ENCODE data around the gene CCL4.
A peak's percentile ranks its signal among the peaks of the same experiment; 100 is the strongest.
"Not testable (repeated sequence)": the region's sequence is repeated elsewhere in the genome, so short reads cannot be mapped to it uniquely, and the experiment has no call there.

The CCL4 gene

GRCh38 chr17:36104701-36105181, 1.1 kb downstream of the CCL4 start:
- Histone ChIP-seq H3K27ac (no peak overlapping the region), H3K4me3 (no peak overlapping the region), H3K9me3 (no peaks in the 10 kb centered on the region), H3K9ac (no peak overlapping the region), H3K36me3 (no peaks in the 10 kb centered on the region), H3K4me1 (peaks cover 41% of the 10 kb centered on the region), H3K27me3 (no peaks in the 10 kb centered on the region), H3K4me2 (peak overlapping the region; percentile 50), H4K20me1 (no peaks in the 10 kb centered on the region; the same call in 1 of the 2 replicates)
- TF ChIP-seq Cebpa-rat (IDR thresholded peaks at IDR 0.05) = no peak

- H3K36me3 ChIP-seq = no peaks in the 10 kb centered on the region
- TF ChIP-seq Cebpa-rat (IDR thresholded peaks at IDR 0.05) = no peak
- H3K27me3 ChIP-seq = no peaks in the 10 kb centered on the region
- no peak overlapping the region for H3K4me3 ChIP-seq
- no peaks in the 10 kb centered on the region; the same call in 1 of the 2 replicates for H4K20me1 ChIP-seq
- H3K9me3 ChIP-seq = peaks cover 4% of the 10 kb centered on the region; the same call in 1 of the 2 replicates
- peaks cover 33% of the 10 kb centered on the region for H3K4me1 ChIP-seq
- no peak overlapping the region for H3K9ac ChIP-seq
- H3K4me2 ChIP-seq = no peak overlapping the region
- no peak overlapping the region for H3K27ac ChIP-seq
Observed at GRCh38 chr17:36105781-36106492, 2.3 kb downstream of the CCL4 start.

GRCh38 chr17:36106493-36106835, 2.8 kb downstream of the CCL4 start:
- no peak overlapping the region for H3K4me3 ChIP-seq
- H4K20me1 ChIP-seq = no peaks in the 10 kb centered on the region; the same call in 1 of the 2 replicates
- H3K36me3 ChIP-seq = no peaks in the 10 kb centered on the region
- no peak overlapping the region for H3K4me2 ChIP-seq
- H3K9me3 ChIP-seq = peaks cover 10% of the 10 kb centered on the region; the same call in 1 of the 2 replicates
- H3K27ac ChIP-seq = no peak overlapping the region
- no peak overlapping the region for H3K9ac ChIP-seq
- H3K27me3 ChIP-seq = no peaks in the 10 kb centered on the region
- peaks cover 36% of the 10 kb centered on the region for H3K4me1 ChIP-seq
- no peak for TF ChIP-seq Cebpa-rat (IDR thresholded peaks at IDR 0.05)

GRCh38 chr17:36107660-36108059, 4.0 kb downstream of the CCL4 start:
- no peak for TF ChIP-seq Cebpa-rat (IDR thresholded peaks at IDR 0.05)
- Histone ChIP-seq H3K27me3 (no peaks in the 10 kb centered on the region), H3K4me1 (peaks cover 30% of the 10 kb centered on the region), H3K36me3 (no peaks in the 10 kb centered on the region), H3K4me3 (no peak overlapping the region), H3K9ac (no peak overlapping the region), H3K4me2 (no peak overlapping the region), H3K27ac (no peak overlapping the region), H3K9me3 (peaks cover 22% of the 10 kb centered on the region), H4K20me1 (no peaks in the 10 kb centered on the region; the same call in 1 of the 2 replicates)

- peaks cover 24% of the 10 kb centered on the region for H3K4me1 ChIP-seq
- H3K27me3 ChIP-seq, H3K27ac ChIP-seq, H3K36me3 ChIP-seq, H3K9ac ChIP-seq, H3K4me2 ChIP-seq, H3K4me3 ChIP-seq, H4K20me1 ChIP-seq: not testable (repeated sequence)
- H3K9me3 ChIP-seq = peaks cover 28% of the 10 kb centered on the region
Observed at GRCh38 chr17:36108265-36108664, 4.6 kb downstream of the CCL4 start.

- H4K20me1 ChIP-seq = no peaks in the 10 kb centered on the region
- no peak overlapping the region for H3K4me3 ChIP-seq
- no peaks in the 10 kb centered on the region for H3K36me3 ChIP-seq
- H3K9me3 ChIP-seq = peaks cover 28% of the 10 kb centered on the region
- H3K9ac ChIP-seq = no peak overlapping the region
- no peaks in the 10 kb centered on the region for H3K27me3 ChIP-seq
- peaks cover 5% of the 10 kb centered on the region; the same call in 1 of the 2 replicates for H3K4me1 ChIP-seq
- peak overlapping the region; percentile 22 for H3K4me2 ChIP-seq
- H3K27ac ChIP-seq = no peak overlapping the region
- TF ChIP-seq Cebpa-rat (IDR thresholded peaks at IDR 0.05) = no peak
Observed at GRCh38 chr17:36111068-36111490, 7.5 kb downstream of the CCL4 start.

- no peak overlapping the region for H3K27ac ChIP-seq
- no peaks in the 10 kb centered on the region for H4K20me1 ChIP-seq
- peaks cover 28% of the 10 kb centered on the region for H3K9me3 ChIP-seq
- H3K36me3 ChIP-seq = no peaks in the 10 kb centered on the region
- H3K4me3 ChIP-seq = no peak overlapping the region
- no peak for TF ChIP-seq Cebpa-rat (IDR thresholded peaks at IDR 0.05)
- H3K27me3 ChIP-seq = no peaks in the 10 kb centered on the region
- H3K9ac ChIP-seq = no peak overlapping the region
- no peak overlapping the region for H3K4me2 ChIP-seq
- H3K4me1 ChIP-seq = peaks cover 5% of the 10 kb centered on the region; the same call in 1 of the 2 replicates
Observed at GRCh38 chr17:36112572-36112971, 8.9 kb downstream of the CCL4 start.

- not testable (repeated sequence) for H3K4me1 ChIP-seq, H3K4me3 ChIP-seq, H3K27me3 ChIP-seq, H3K27ac ChIP-seq, H3K36me3 ChIP-seq, H3K4me2 ChIP-seq, H4K20me1 ChIP-seq, H3K9ac ChIP-seq
- H3K9me3 ChIP-seq = peaks cover 28% of the 10 kb centered on the region
Observed at GRCh38 chr17:36113131-36113530, 9.5 kb downstream of the CCL4 start.

- not testable (repeated sequence) for H3K4me1 ChIP-seq, H3K27ac ChIP-seq, H4K20me1 ChIP-seq, H3K27me3 ChIP-seq, H3K36me3 ChIP-seq, H3K9ac ChIP-seq, H3K4me3 ChIP-seq, H3K4me2 ChIP-seq
- H3K9me3 ChIP-seq = peaks cover 27% of the 10 kb centered on the region
Observed at GRCh38 chr17:36114971-36115648, 11.5 kb downstream of the CCL4 start.

- not testable (repeated sequence) for H3K4me1 ChIP-seq, H4K20me1 ChIP-seq, H3K4me3 ChIP-seq, H3K27ac ChIP-seq, H3K4me2 ChIP-seq, H3K27me3 ChIP-seq, H3K9ac ChIP-seq, H3K36me3 ChIP-seq
- peaks cover 25% of the 10 kb centered on the region for H3K9me3 ChIP-seq
Observed at GRCh38 chr17:36115649-36115977, 12.0 kb downstream of the CCL4 start.
